GM12865 (cell line): ENCODE measurements around the gene RGS6.

ENCODE experiments used
- DNase-seq: peaks from one replicate; pipeline ENCODE4 v3.0.0; 2010; ENCODE audit warnings: low read depth
- H3K4me3 ChIP-seq: 2 replicates; pipeline ENCODE4 v1.5.1; 2011; ENCODE audit warnings: mild to moderate bottlenecking, low read depth, low read length, control low read depth
- TF ChIP-seq, protein P1 (sequence below): IDR thresholded peaks from 2 replicates; pipeline ENCODE4 v1.5.1; 2011; ENCODE audit warnings: low read length, control low read depth, low read depth, inconsistent platforms; ENCODE audit not compliant: insufficient read depth; ENCODE audit errors: missing control alignments

The RGS6 gene

GRCh38 chr14:72033365-72033764, 101.1 kb downstream of the RGS6 start:
- no peak for DNase-seq
- TF ChIP-seq, protein P1, sequence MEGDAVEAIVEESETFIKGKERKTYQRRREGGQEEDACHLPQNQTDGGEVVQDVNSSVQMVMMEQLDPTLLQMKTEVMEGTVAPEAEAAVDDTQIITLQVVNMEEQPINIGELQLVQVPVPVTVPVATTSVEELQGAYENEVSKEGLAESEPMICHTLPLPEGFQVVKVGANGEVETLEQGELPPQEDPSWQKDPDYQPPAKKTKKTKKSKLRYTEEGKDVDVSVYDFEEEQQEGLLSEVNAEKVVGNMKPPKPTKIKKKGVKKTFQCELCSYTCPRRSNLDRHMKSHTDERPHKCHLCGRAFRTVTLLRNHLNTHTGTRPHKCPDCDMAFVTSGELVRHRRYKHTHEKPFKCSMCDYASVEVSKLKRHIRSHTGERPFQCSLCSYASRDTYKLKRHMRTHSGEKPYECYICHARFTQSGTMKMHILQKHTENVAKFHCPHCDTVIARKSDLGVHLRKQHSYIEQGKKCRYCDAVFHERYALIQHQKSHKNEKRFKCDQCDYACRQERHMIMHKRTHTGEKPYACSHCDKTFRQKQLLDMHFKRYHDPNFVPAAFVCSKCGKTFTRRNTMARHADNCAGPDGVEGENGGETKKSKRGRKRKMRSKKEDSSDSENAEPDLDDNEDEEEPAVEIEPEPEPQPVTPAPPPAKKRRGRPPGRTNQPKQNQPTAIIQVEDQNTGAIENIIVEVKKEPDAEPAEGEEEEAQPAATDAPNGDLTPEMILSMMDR, result no peak
- H3K4me3 ChIP-seq, result no peak overlapping the region

- TF ChIP-seq, protein P1, result no peak
- no peak for DNase-seq
- H3K4me3 ChIP-seq, result no peak overlapping the region
Measured at GRCh38 chr14:72040528-72040927, 108.3 kb downstream of the RGS6 start.

DNA sequence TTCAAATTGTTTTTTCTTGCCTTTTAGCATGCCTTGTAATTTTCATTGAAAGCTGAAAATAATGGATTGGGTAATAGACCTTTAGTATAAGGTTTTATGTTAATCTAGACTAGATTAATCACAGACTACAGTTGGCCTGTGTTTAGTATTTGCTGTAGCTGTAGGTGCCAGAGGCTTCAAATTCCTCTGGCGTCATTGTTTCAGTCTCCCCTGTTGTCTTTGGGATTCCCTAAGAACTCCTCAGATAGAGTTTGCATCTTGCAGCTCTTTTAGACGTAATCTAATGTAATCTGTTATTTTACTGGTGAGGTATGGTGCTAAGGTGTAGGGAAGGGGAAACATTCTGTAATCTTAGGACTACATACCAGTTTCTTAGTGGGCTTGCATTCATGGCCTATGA, 113.0 kb downstream of the RGS6 start:
- TF ChIP-seq, protein P1, result no peak
- no peak for DNase-seq
- H3K4me3 ChIP-seq, result no peak overlapping the region

DNA sequence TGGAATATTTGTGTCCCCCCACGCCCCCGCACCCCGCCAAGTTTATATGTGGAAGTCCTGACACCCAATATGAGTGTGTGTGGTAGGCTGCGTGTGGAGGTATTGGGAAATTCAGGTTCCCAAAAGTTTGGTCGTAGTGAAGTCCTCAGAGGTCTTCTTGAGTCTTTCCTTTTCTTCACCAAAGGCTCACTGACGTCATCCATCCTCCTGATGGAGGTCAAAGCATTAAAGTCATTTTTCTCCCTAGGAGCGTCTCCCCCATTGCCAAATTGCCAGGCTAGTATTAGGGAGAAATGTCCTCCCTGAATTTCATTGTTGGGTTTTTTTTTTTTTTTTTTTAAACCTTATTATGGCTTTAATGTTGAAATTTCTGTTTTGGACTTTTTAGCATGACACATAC, 113.7 kb downstream of the RGS6 start:
- H3K4me3 ChIP-seq, result no peak overlapping the region
- DNase-seq, result no peak
- TF ChIP-seq, protein P1, result no peak

- TF ChIP-seq, protein P1, result no peak
- peak; percentile 80 for DNase-seq
- H3K4me3 ChIP-seq, result no peak overlapping the region
Measured at GRCh38 chr14:72049462-72049861, 117.2 kb downstream of the RGS6 start.

GRCh38 chr14:72052356-72052755, 120.1 kb downstream of the RGS6 start:
- no peak overlapping the region for H3K4me3 ChIP-seq
- TF ChIP-seq, protein P1, result no peak
- no peak for DNase-seq

DNA sequence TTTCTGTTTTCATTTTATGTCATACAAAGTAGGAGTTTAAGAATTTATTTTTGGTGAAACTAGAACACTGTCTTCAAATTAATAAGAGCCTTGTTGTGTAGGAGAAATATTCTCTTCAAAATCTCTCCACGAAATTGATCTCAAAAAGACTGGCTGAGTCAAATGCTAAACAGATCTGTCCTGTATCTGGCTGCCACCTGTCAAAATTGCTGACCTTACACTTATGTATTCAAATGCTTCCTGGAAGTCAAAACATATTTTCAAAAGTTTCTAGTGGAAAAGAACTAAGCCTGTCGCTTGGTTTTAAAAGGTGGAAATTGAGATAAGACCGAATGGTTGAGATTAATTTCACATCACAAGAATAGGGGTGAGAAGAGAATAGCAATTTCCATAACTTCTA, 121.4 kb downstream of the RGS6 start:
- no peak for DNase-seq
- no peak overlapping the region for H3K4me3 ChIP-seq
- TF ChIP-seq, protein P1, result no peak
